GM11168 (cell line): Measurements from ENCODE around the gene IFNLR1.

Experiments used
- in situ Hi-C: fragments of 300-500 bp; cut with MboI; formaldehyde crosslinking; loops from one replicate; pipeline ENCODE4 v1.12.0; 2022; ENCODE audit warnings: low sequenced_read_pairs; ENCODE audit not compliant: unreplicated experiment

The IFNLR1 gene

GRCh38 chr1:24206516-24207394, 19.7 kb upstream of the IFNLR1 start:
- in situ Hi-C loops: no loop called here

GRCh38 chr1:24206083-24206464, 19.0 kb upstream of the IFNLR1 start:
- in situ Hi-C loops: no loop called here

- in situ Hi-C loops: no loop called here
Observed at GRCh38 chr1:24205345-24206082, 18.4 kb upstream of the IFNLR1 start.

- in situ Hi-C loops: loop anchor here (5.0 kb wide), 1 partner anchor 188 kb away; no protein-coding TSS in a partner anchor
Observed at GRCh38 chr1:24204116-24204515, 17.0 kb upstream of the IFNLR1 start.

GRCh38 chr1:24203404-24203803, 16.3 kb upstream of the IFNLR1 start:
- in situ Hi-C loops: loop anchor here (5.0 kb wide), 1 partner anchor 189 kb away; no protein-coding TSS in a partner anchor

- in situ Hi-C loops: loop anchor here (5.0 kb wide), 1 partner anchor 189 kb away; no protein-coding TSS in a partner anchor
Observed at GRCh38 chr1:24202987-24203386, 15.9 kb upstream of the IFNLR1 start.

- in situ Hi-C loops: loop anchor here (5.0 kb wide), 1 partner anchor 190 kb away; no protein-coding TSS in a partner anchor
Observed at GRCh38 chr1:24202556-24202955, 15.5 kb upstream of the IFNLR1 start.

GRCh38 chr1:24201941-24202440, 14.9 kb upstream of the IFNLR1 start:
- in situ Hi-C loops: loop anchor here (5.0 kb wide), 1 partner anchor 190 kb away; no protein-coding TSS in a partner anchor

- in situ Hi-C loops: no loop called here
Observed at GRCh38 chr1:24199291-24199900, 12.3 kb upstream of the IFNLR1 start.

GRCh38 chr1:24198766-24199165, 11.7 kb upstream of the IFNLR1 start:
- in situ Hi-C loops: no loop called here

GRCh38 chr1:24195874-24196273, 8.8 kb upstream of the IFNLR1 start:
- in situ Hi-C loops: no loop called here

GRCh38 chr1:24195136-24195535, 8.0 kb upstream of the IFNLR1 start:
- in situ Hi-C loops: no loop called here

- in situ Hi-C loops: no loop called here
Observed at GRCh38 chr1:24193046-24193445, 6.0 kb upstream of the IFNLR1 start.

GRCh38 chr1:24191860-24192259, 4.8 kb upstream of the IFNLR1 start:
- in situ Hi-C loops: no loop called here

GRCh38 chr1:24190983-24191461, 3.9 kb upstream of the IFNLR1 start:
- in situ Hi-C loops: no loop called here

- in situ Hi-C loops: loop anchor here (5.0 kb wide), 1 partner anchor 37 kb away; no protein-coding TSS in a partner anchor
Observed at GRCh38 chr1:24189528-24189927, 2.4 kb upstream of the IFNLR1 start.

- in situ Hi-C loops: loop anchor here (5.0 kb wide), 1 partner anchor 34 kb away; no protein-coding TSS in a partner anchor
Observed at GRCh38 chr1:24186711-24186992, 437 bp downstream of the IFNLR1 start.

GRCh38 chr1:24186031-24186710, 918 bp downstream of the IFNLR1 start:
- in situ Hi-C loops: loop anchor here (5.0 kb wide), 1 partner anchor 34 kb away; no protein-coding TSS in a partner anchor

- in situ Hi-C loops: loop anchor here (5.0 kb wide), 1 partner anchor 33 kb away; no protein-coding TSS in a partner anchor
Observed at GRCh38 chr1:24185076-24185475, 2.0 kb downstream of the IFNLR1 start.

- in situ Hi-C loops: no loop called here
Observed at GRCh38 chr1:24182061-24182460, 5.0 kb downstream of the IFNLR1 start.
